Kidney (tissue), 14 donors: ENCODE data around the gene MPND. TPM values are rescaled to one million over a fixed set of nuclear protein-coding genes. Genes with fewer than 3 reads are reported as not detected.

ENCODE experiments used
- DNase-seq, 5 donors: peaks; one replicate each; pipeline ENCODE4 v3.0.0-alpha.2; 2013 to 2020
- FAIRE-seq: peaks from 2 replicates; lab custom pipeline; 2012; peaks lifted over from hg19 to GRCh38; lab: Jason Lieb, UNC
- H3K27ac ChIP-seq, 2 donors: one replicate each; pipeline ENCODE4 v1.7.0; 2013; ENCODE audit warnings: low read depth in 2 of 2, low read length in 2 of 2, inconsistent platforms in 1 of 2
- H3K27me3 ChIP-seq: one replicate; pipeline ENCODE4 v1.7.1; 2013; ENCODE audit warnings: low read length, inconsistent platforms; ENCODE audit not compliant: control insufficient read depth, insufficient read depth
- H3K36me3 ChIP-seq, 3 donors: one replicate each; pipeline versions ENCODE4 v1.7.0 to v1.7.1; 2013; ENCODE audit warnings: low read length in 3 of 3, control low read depth in 1 of 3, inconsistent platforms in 1 of 3; ENCODE audit not compliant: insufficient read depth in 3 of 3, control insufficient read depth in 2 of 3
- H3K4me1 ChIP-seq, 3 donors: one replicate each; pipeline versions ENCODE4 v1.7.0 to v1.7.1; 2013; ENCODE audit warnings: low read length in 3 of 3, inconsistent platforms in 1 of 3, low read depth in 1 of 3; ENCODE audit not compliant: control insufficient read depth in 2 of 3, insufficient read depth in 2 of 3
- H3K4me3 ChIP-seq, 3 donors: one replicate each; pipeline versions ENCODE4 v1.7.0 to v1.8.1; 2013; ENCODE audit warnings: low read length in 3 of 3, control low read depth in 1 of 3, inconsistent platforms in 1 of 3
- H3K9ac ChIP-seq, 3 donors: one replicate each; pipeline versions ENCODE4 v1.7.0 to v1.7.1; 2013; ENCODE audit warnings: low read length in 3 of 3, control low read depth in 1 of 3, inconsistent platforms in 1 of 3
- H3K9me3 ChIP-seq, 3 donors: one replicate each; pipeline versions ENCODE4 v1.7.0 to v1.7.1; 2013; ENCODE audit warnings: low read length in 3 of 3, control low read depth in 1 of 3, inconsistent platforms in 1 of 3; ENCODE audit not compliant: control insufficient read depth in 2 of 3, insufficient read depth in 1 of 3
- intact Hi-C: fragments of 100-400 bp; cut with DNase I; formaldehyde crosslinking; loops from one replicate; pipeline ENCODE4 v1.11.1; 2022
- polyA plus RNA-seq: library from polyadenylated mRNA; stranded (reverse); fragments of 350-450 nt; fragmentation: Illumina TruSeq; extraction: RNeasy Lipid Tissue Mini Kit (QIAGEN cat#74804); gene quantifications from one replicate; pipeline ENCODE4 v1.2.3, GENCODE V29; 2014; ENCODE audit warnings: low read depth, low replicate concordance; ENCODE audit not compliant: insufficient read depth
- total RNA-seq: library from RNA; stranded (reverse); fragmentation: NEBNext Ultra II Directional; extraction: Animal tissue kit (Norgen Biotek cat#: 25700); gene quantifications from one replicate; pipeline ENCODE4 v1.2.1, GENCODE V29; 2021
- TF ChIP-seq, protein P1 (sequence below): IDR thresholded peaks from 3 replicates; pipeline ENCODE4 v1.5.1; 2012; ENCODE audit warnings: mild to moderate bottlenecking, moderate library complexity, borderline replicate concordance; ENCODE audit not compliant: insufficient read depth; ENCODE audit errors: extremely low read depth
- donor health status: control.
- donor health status: control.
- donor health status: control.
- donor health status: control.
- donor health status: control.
- donor health status: DM: yes; HTN: yes; CAD: no.
- donor health status: Normal renal cell carcinoma (clear cell type).

The MPND gene
- total and polyA plus RNA-seq, 2 donors from 2014 or later, result 24.1 to 43.5 TPM

DNA sequence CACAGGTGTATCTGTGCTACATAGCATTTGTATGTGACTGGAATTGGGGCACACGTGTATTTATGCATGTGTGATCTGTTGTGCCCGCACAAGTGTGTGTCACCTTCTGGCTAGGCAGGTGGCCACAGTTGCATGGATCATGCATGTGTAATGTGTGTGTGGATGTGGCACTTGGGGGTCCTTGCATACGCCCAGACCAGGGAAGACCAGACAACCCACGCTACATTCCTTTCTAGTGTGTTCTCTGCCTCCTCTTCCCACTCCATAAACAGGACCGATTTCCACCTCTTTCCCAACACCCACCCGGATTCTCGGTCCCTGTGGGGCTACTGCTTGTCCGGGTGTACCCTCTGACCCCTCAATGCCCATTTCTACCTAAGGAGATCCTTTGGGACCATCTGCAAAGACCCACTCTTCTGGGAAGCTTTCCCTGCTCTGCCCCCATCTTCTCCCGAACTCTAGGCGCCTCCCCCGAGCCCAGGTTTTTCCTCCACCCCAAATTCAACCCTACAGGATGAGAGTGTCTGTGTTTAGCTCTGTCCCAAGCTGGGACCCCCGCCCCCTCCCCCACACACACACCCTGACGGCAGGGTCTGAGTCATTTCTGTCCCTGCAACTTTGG, 17.0 kb upstream of the MPND start:
- intact Hi-C loops, result no loop called here
- DNase-seq, result no peak
- TF ChIP-seq, protein P1, sequence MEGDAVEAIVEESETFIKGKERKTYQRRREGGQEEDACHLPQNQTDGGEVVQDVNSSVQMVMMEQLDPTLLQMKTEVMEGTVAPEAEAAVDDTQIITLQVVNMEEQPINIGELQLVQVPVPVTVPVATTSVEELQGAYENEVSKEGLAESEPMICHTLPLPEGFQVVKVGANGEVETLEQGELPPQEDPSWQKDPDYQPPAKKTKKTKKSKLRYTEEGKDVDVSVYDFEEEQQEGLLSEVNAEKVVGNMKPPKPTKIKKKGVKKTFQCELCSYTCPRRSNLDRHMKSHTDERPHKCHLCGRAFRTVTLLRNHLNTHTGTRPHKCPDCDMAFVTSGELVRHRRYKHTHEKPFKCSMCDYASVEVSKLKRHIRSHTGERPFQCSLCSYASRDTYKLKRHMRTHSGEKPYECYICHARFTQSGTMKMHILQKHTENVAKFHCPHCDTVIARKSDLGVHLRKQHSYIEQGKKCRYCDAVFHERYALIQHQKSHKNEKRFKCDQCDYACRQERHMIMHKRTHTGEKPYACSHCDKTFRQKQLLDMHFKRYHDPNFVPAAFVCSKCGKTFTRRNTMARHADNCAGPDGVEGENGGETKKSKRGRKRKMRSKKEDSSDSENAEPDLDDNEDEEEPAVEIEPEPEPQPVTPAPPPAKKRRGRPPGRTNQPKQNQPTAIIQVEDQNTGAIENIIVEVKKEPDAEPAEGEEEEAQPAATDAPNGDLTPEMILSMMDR, result no peak
- no peak overlapping the region for H3K27ac ChIP-seq
- peaks cover 0 to 10% (median 0%) of the 10 kb centered on the region in 3 donors for H3K4me1 ChIP-seq
- H3K9me3 ChIP-seq, result no peaks in the 10 kb centered on the region
- H3K36me3 ChIP-seq, result no peaks in the 10 kb centered on the region
- H3K27me3 ChIP-seq, result no peaks in the 10 kb centered on the region
- no peak overlapping the region for H3K4me3 ChIP-seq
- no peak overlapping the region for H3K9ac ChIP-seq
- FAIRE-seq, result no peak

DNA sequence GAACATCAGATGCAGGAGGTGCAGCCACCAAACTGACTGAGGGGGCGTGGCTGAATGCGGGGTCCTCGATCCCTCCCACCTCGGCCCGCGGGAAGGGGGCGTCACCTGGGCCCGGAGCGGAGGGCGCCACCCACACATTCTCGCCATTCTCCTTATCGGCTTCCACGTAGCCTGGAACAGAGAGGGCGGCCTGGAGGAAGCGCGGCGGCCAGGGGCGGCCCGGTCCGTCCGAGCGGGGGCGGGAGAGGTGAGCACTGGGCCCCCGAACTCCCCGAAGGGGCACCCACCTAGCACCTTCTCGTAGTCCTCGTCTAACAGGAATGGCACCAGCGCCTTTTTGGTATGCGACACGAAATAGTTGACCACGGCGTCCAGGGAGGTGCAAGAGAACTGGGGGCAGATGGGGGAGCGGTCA, 16.5 kb upstream of the MPND start:
- Histone ChIP-seq H3K27me3 (no peaks in the 10 kb centered on the region), H3K4me3 (no peak overlapping the region), H3K27ac (no peak overlapping the region), H3K36me3 (no peaks in the 10 kb centered on the region), H3K9ac (no peak overlapping the region), H3K4me1 (peaks cover 0 to 10% (median 0%) of the 10 kb centered on the region in 3 donors), H3K9me3 (no peaks in the 10 kb centered on the region)
- intact Hi-C loops, result no loop called here
- TF ChIP-seq, protein P1, result no peak
- DNase-seq (peak in 4 of 5 donors; percentile 44 to 85 (median 58)), FAIRE-seq (no peak)

DNA sequence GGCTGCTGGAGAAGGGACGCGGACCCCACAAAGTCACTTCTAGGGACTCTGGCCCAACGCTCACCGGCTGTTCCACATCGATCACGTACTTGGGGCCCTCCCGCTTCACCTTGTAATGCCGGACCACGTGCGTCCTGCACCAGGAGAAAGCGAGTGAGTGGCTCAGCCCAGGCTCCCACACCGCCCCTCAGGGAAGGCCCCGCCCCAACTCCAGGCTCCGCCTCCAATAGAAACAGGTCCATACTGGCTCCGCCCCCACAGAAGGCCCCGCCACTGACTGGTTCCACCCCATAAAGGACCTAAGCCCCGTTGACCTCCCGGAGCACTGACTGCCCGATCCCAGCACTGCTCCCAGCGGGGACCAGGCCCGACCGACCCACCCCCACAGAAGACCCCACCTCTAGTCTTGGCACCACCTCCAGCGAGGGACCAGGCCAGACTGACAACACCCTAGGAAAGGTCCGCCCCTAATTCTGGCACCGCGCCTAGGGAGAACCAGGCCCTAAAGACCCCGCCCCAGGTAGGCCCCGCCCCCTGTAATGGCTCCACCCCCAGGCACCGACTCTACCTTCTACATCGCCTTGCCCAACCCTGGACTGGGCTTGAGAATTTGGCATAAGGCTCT, 16.0 kb upstream of the MPND start:
- Histone ChIP-seq H3K9me3 (no peaks in the 10 kb centered on the region), H3K27ac (no peak overlapping the region), H3K27me3 (no peaks in the 10 kb centered on the region), H3K36me3 (no peaks in the 10 kb centered on the region), H3K4me1 (peaks cover 0 to 10% (median 0%) of the 10 kb centered on the region in 3 donors), H3K4me3 (no peak overlapping the region), H3K9ac (no peak overlapping the region)
- DNase-seq (peak; percentile 83 to 96 (median 88)), FAIRE-seq (no peak)
- intact Hi-C loops, result no loop called here
- TF ChIP-seq, protein P1, result no peak
